GM12874 (cell line): Measurements from ENCODE around the gene TMEFF2.

Experiments used
- TF ChIP-seq, protein P1 (sequence below): IDR thresholded peaks from 2 replicates; pipeline ENCODE4 v1.5.1; 2011; ENCODE audit warnings: low read depth, mild to moderate bottlenecking, control low read depth, low read length, moderate library complexity; ENCODE audit not compliant: insufficient read depth

TMEFF2 gene

GRCh38 chr2:192216336-192216735 lies 21.6 kb upstream of the TMEFF2 start:
- TF ChIP-seq, protein P1, sequence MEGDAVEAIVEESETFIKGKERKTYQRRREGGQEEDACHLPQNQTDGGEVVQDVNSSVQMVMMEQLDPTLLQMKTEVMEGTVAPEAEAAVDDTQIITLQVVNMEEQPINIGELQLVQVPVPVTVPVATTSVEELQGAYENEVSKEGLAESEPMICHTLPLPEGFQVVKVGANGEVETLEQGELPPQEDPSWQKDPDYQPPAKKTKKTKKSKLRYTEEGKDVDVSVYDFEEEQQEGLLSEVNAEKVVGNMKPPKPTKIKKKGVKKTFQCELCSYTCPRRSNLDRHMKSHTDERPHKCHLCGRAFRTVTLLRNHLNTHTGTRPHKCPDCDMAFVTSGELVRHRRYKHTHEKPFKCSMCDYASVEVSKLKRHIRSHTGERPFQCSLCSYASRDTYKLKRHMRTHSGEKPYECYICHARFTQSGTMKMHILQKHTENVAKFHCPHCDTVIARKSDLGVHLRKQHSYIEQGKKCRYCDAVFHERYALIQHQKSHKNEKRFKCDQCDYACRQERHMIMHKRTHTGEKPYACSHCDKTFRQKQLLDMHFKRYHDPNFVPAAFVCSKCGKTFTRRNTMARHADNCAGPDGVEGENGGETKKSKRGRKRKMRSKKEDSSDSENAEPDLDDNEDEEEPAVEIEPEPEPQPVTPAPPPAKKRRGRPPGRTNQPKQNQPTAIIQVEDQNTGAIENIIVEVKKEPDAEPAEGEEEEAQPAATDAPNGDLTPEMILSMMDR = no peak

- TF ChIP-seq, protein P1 = no peak
Measured at GRCh38 chr2:192215096-192215877, 20.6 kb upstream of the TMEFF2 start.

GRCh38 chr2:192208848-192209247 lies 14.1 kb upstream of the TMEFF2 start:
- TF ChIP-seq, protein P1 = no peak

DNA sequence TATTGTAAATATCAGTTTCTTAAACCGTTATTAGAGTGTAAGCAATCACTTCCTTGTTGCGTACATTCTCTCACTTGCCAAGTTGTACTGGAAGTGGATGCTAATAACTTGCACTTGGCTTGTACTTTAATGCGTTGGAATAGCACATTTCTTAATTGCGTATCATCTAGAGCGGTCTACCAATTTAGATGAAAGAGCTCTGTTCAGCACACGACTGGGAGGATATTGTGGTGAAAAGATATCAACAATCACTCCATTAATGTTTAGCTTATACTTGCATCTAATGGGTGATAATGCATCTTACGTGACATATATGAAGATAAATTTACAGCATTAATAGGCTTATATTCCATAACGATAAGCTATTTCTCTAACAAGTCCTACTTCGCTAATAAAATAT lies 11.7 kb upstream of the TMEFF2 start:
- TF ChIP-seq, protein P1 = no peak

DNA sequence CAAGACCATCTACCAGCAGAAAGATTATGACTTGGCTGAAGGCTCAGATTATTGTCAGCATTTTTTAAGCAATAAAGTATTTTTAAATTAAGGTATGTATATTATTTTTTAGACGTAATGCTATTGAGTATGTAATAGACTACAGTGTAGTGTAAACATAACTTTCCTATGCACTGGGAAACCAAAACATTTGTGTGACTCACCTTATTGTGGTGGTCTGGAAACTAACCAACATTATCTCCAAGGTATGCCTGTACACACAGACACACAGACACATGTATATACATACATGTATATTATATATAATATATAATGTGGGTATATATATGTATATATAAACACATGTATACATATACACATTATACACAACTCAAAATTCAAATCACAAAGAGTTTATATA lies 9.1 kb upstream of the TMEFF2 start:
- TF ChIP-seq, protein P1 = no peak

DNA sequence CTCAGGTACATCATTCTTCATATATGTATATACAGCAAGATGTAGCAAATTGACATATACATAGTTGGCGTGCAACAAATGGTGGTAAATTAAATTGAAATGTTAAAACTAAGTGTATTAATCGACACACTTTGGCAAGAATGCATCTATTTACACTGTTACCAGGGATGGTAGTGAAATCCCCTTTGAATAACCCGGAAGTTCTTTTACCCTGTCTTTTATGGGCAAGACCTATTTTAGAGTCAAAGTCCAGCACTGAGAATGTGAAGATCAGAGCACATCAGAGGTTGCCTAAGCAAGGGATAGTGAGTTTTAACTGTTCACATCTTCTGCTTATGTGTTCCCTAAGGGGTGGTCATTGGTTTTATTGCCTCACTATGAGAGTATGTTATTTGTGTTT lies 7.6 kb upstream of the TMEFF2 start:
- TF ChIP-seq, protein P1 = no peak

DNA sequence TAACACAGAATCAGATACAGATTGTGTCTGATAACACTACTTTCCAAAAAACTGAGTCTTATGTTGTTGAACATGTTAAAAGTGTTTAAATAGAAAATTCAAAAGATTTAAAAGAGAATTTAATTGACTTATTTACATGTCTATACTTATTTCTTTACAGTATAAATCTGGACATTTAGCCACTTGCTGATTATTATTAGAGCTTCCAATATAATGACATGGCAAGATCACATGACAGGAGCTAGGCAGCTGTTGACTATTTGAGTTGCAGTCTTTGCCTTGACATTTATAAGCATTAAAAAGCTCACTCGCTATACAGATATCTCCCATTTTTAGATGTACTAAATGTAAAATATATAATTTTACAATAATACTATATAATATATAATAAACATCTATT lies 6.4 kb upstream of the TMEFF2 start:
- TF ChIP-seq, protein P1 = no peak
